ENCODE results near the gene AFDN.
"Not testable (repeated sequence)": the region's sequence is repeated elsewhere in the genome, so short reads cannot be mapped to it uniquely, and the experiment has no call there.

Gene AFDN

GRCh38 chr6:167949121-167949684, 122.5 kb downstream of the AFDN start:
- in situ Hi-C loops (cut with MboI; ENCODE audit: low sequenced_read_pairs): no loop called here

GRCh38 chr6:167951781-167952511, 125.2 kb downstream of the AFDN start:
- in situ Hi-C loops (cut with MboI; ENCODE audit: low sequenced_read_pairs): no loop called here

GRCh38 chr6:167952512-167952859, 125.8 kb downstream of the AFDN start:
- in situ Hi-C loops (cut with MboI; ENCODE audit: low sequenced_read_pairs): no loop called here

GRCh38 chr6:167953551-167953950, 126.8 kb downstream of the AFDN start:
- in situ Hi-C loops (cut with MboI; ENCODE audit: low sequenced_read_pairs): no loop called here

- in situ Hi-C loops (cut with MboI; ENCODE audit: low sequenced_read_pairs): no loop called here
Measured at GRCh38 chr6:167954151-167954550, 127.4 kb downstream of the AFDN start.

GRCh38 chr6:167956491-167956890, 129.8 kb downstream of the AFDN start:
- in situ Hi-C loops (cut with MboI; ENCODE audit: low sequenced_read_pairs): no loop called here

GRCh38 chr6:167956983-167957492, 130.3 kb downstream of the AFDN start:
- in situ Hi-C loops (cut with MboI; ENCODE audit: low sequenced_read_pairs): no loop called here

GRCh38 chr6:167957626-167958025, 130.9 kb downstream of the AFDN start:
- in situ Hi-C loops (cut with MboI; ENCODE audit: low sequenced_read_pairs): no loop called here

- in situ Hi-C loops (cut with MboI; ENCODE audit: low sequenced_read_pairs): no loop called here
Measured at GRCh38 chr6:167960579-167960978, 133.9 kb downstream of the AFDN start.

GRCh38 chr6:167962711-167963110, 136.0 kb downstream of the AFDN start:
- in situ Hi-C loops (cut with MboI; ENCODE audit: low sequenced_read_pairs): no loop called here

GRCh38 chr6:167963589-167964057, 136.9 kb downstream of the AFDN start:
- in situ Hi-C loops (cut with MboI; ENCODE audit: low sequenced_read_pairs): no loop called here

GRCh38 chr6:167965592-167966539, 139.2 kb downstream of the AFDN start:
- in situ Hi-C loops (cut with MboI; ENCODE audit: low sequenced_read_pairs): no loop called here

- in situ Hi-C loops (cut with MboI; ENCODE audit: low sequenced_read_pairs): no loop called here
Measured at GRCh38 chr6:167966540-167966905, 139.8 kb downstream of the AFDN start.

GRCh38 chr6:167968091-167968490, 141.4 kb downstream of the AFDN start:
- in situ Hi-C loops (cut with MboI; ENCODE audit: low sequenced_read_pairs): no loop called here

GRCh38 chr6:167970230-167970629, 143.5 kb downstream of the AFDN start:
- in situ Hi-C loops (cut with MboI; ENCODE audit: low sequenced_read_pairs): no loop called here

GRCh38 chr6:167972193-167972592, 145.5 kb downstream of the AFDN start:
- in situ Hi-C loops (cut with MboI; ENCODE audit: low sequenced_read_pairs): no loop called here

GRCh38 chr6:167973148-167973885, 146.6 kb downstream of the AFDN start:
- in situ Hi-C loops (cut with MboI; ENCODE audit: low sequenced_read_pairs): no loop called here

- in situ Hi-C loops (cut with MboI; ENCODE audit: low sequenced_read_pairs): no loop called here
Measured at GRCh38 chr6:167974640-167975344, 148.1 kb downstream of the AFDN start.

GRCh38 chr6:167975458-167975857, 148.7 kb downstream of the AFDN start:
- in situ Hi-C loops (cut with MboI; ENCODE audit: low sequenced_read_pairs): no loop called here

GRCh38 chr6:167976116-167976657, 149.5 kb downstream of the AFDN start:
- in situ Hi-C loops (cut with MboI; ENCODE audit: low sequenced_read_pairs): not testable (repeated sequence)
